Spinal cord (tissue), 10 donors: ENCODE data around the gene KAT6B. TPM values are rescaled to one million over a fixed set of nuclear protein-coding genes. Genes with fewer than 3 reads are reported as not detected.

ENCODE experiments used
- DNase-seq, 6 donors: peaks; one replicate each; pipeline versions ENCODE4 v3.0.0 to v3.0.0-alpha.2; 2013 to 2015; ENCODE audit warnings: low spot score in 6 of 6, low read depth in 4 of 6
- H3K27ac ChIP-seq: one replicate; pipeline ENCODE4 v1.5.1; 2013; ENCODE audit warnings: low read depth, low read length, control low read depth
- H3K27me3 ChIP-seq: one replicate; pipeline ENCODE4 v1.6.1; 2013; ENCODE audit warnings: low read length; ENCODE audit not compliant: control insufficient read depth, insufficient read depth
- H3K36me3 ChIP-seq: one replicate; pipeline ENCODE4 v1.6.1; 2013; ENCODE audit warnings: low read length; ENCODE audit not compliant: control insufficient read depth, insufficient read depth
- H3K4me1 ChIP-seq: one replicate; pipeline ENCODE4 v1.6.1; 2013; ENCODE audit warnings: low read length; ENCODE audit not compliant: control insufficient read depth, insufficient read depth
- H3K4me3 ChIP-seq: one replicate; pipeline ENCODE4 v1.5.1; 2013; ENCODE audit warnings: low read depth, low read length, control low read depth
- H3K9me3 ChIP-seq: one replicate; pipeline ENCODE4 v1.6.1; 2013; ENCODE audit warnings: low read length; ENCODE audit not compliant: control insufficient read depth, insufficient read depth
- WGBS: methylation state at CpG from one replicate; pipeline ENCODE4 v1.1.5; 2013; ENCODE audit warnings: missing lambda C conversion rate; ENCODE audit not compliant: insufficient coverage; 5-methylcytosine and 5-hydroxymethylcytosine counted together
- polyA plus RNA-seq, 2 donors: library from polyadenylated mRNA; unstranded; fragments of 120-200 nt; gene quantifications; one replicate each; pipeline ENCODE4 v1.2.1, GENCODE V29; 2013; ENCODE audit not compliant: insufficient read length in 2 of 2
- total RNA-seq, 2 donors: library from RNA; depleted of rRNA in 1 of 2; stranded (reverse); fragments of 120-200 nt in 1 of 2; fragments of >200 nt in 1 of 2; gene quantifications; one replicate each; pipeline versions ENCODE4 v1.2.3 to v1.2.4, GENCODE V29; 2013 to 2014
- donor health status: healthy.

Gene KAT6B
- total and polyA plus RNA-seq, 4 donors, result 30.6 to 93.6 (median 37.5) TPM

GRCh38 chr10:74994854-74995253 is 168.5 kb downstream of the KAT6B start:
- H3K27ac ChIP-seq, result no peak overlapping the region
- peaks cover 14% of the 10 kb centered on the region for H3K36me3 ChIP-seq
- H3K9me3 ChIP-seq, result no peaks in the 10 kb centered on the region
- WGBS, result no CpG with 5 or more reads among the region's 3 CpGs
- H3K4me1 ChIP-seq, result no peaks in the 10 kb centered on the region
- H3K4me3 ChIP-seq, result no peak overlapping the region
- H3K27me3 ChIP-seq, result no peaks in the 10 kb centered on the region
- no peak for DNase-seq

GRCh38 chr10:74995806-74996205 is 169.4 kb downstream of the KAT6B start:
- Histone ChIP-seq H3K27me3 (no peaks in the 10 kb centered on the region), H3K36me3 (peaks cover 14% of the 10 kb centered on the region), H3K4me1 (no peaks in the 10 kb centered on the region), H3K9me3 (no peaks in the 10 kb centered on the region), H3K4me3 (no peak overlapping the region), H3K27ac (no peak overlapping the region)
- no peak for DNase-seq
- 86% methylated on average over 3 of the region's 4 CpGs for WGBS

DNA sequence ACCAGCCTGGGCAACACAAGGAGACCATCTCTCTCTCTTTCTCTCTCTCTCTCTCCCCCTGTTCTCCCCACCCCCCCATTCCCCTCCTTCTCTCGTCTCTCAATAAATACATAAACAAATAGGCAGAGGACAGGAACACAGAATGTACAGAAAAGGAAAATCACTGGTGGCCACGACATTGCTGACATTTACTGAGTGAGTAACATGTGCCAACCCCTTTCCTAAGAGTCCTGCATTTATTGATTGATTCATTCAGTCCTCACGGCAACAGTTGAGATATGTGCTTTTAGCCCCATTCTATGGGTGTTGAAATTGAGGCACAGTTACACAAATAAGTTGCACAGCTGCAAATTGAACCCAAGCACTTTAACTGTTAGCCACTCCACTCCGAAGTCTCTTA is 170.8 kb downstream of the KAT6B start:
- no CpG with 5 or more reads among the region's 4 CpGs for WGBS
- no peaks in the 10 kb centered on the region for H3K9me3 ChIP-seq
- no peak overlapping the region for H3K4me3 ChIP-seq
- no peaks in the 10 kb centered on the region for H3K27me3 ChIP-seq
- H3K36me3 ChIP-seq, result peaks cover 14% of the 10 kb centered on the region
- H3K4me1 ChIP-seq, result no peaks in the 10 kb centered on the region
- H3K27ac ChIP-seq, result no peak overlapping the region
- DNase-seq, result no peak

DNA sequence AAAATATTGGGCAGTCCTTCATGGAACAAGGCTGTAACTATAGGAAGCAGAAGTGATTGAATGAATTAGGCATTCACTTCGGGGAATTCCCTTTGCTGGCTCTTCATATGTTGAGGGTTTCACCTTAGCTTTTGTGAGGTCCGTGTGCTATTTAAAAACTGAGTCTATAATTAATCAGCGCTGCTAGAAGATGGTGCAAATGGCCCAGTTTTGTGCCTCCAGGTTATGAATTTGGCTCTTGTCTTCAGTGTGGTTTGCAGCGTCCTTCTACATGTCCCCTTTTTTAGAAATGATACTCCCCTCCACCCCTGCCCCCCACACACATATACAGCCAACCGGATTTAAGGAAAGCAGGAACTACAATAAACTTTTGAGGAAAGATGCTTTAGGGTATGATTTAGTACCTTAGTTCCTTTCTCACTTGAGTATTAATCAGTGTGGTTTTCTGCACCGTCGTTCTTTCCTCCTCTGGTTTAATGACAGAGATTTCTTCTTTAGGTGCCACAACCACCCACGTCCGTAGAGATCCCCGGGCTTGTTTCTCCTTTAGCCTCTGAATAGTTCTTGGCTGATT is 174.4 kb downstream of the KAT6B start:
- DNase-seq, result no peak
- H3K4me3 ChIP-seq, result no peak overlapping the region
- no peaks in the 10 kb centered on the region for H3K9me3 ChIP-seq
- 92% methylated on average over 5 of the region's 10 CpGs for WGBS
- no peaks in the 10 kb centered on the region for H3K27me3 ChIP-seq
- H3K4me1 ChIP-seq, result no peaks in the 10 kb centered on the region
- H3K36me3 ChIP-seq, result peaks cover 10% of the 10 kb centered on the region
- H3K27ac ChIP-seq, result no peak overlapping the region

- Histone ChIP-seq H3K36me3 (peaks cover 5% of the 10 kb centered on the region), H3K4me1 (no peaks in the 10 kb centered on the region), H3K4me3 (no peak overlapping the region), H3K27me3 (no peaks in the 10 kb centered on the region), H3K9me3 (no peaks in the 10 kb centered on the region), H3K27ac (no peak overlapping the region)
- no peak for DNase-seq
- 82% methylated on average over 5 of the region's 5 CpGs for WGBS
Measured at GRCh38 chr10:75001715-75002350, 175.4 kb downstream of the KAT6B start.

DNA sequence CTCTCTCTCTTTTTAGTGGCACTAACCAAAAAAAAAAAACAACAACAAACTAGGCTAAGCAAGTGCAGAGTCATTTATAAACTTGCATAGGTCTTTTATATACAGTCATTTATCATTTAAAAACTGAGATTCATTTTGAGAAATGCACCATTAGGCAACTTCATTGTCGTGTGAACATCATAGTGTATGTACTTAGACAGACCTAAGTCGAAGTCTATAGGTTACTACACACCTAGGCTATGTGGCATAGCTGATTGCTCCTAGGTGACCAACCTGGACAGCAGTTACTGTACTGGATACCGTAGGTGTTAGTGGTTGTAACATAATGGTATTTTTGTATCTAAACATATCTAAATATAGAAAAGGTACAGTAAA is 175.9 kb downstream of the KAT6B start:
- no CpG with 5 or more reads among the region's 3 CpGs for WGBS

GRCh38 chr10:75002967-75003594 is 176.7 kb downstream of the KAT6B start:
- Histone ChIP-seq H3K36me3 (peaks cover 2% of the 10 kb centered on the region), H3K27ac (no peak overlapping the region), H3K9me3 (no peaks in the 10 kb centered on the region), H3K27me3 (no peaks in the 10 kb centered on the region), H3K4me3 (no peak overlapping the region), H3K4me1 (no peaks in the 10 kb centered on the region)
- DNase-seq, result no peak
- WGBS, result no CpG with 5 or more reads among the region's 3 CpGs

More for the DNA sequence above, 175.9 kb downstream of the KAT6B start:
- Histone ChIP-seq H3K9me3 (no peaks in the 10 kb centered on the region), H3K4me1 (no peaks in the 10 kb centered on the region), H3K4me3 (no peak overlapping the region), H3K27ac (no peak overlapping the region), H3K27me3 (no peaks in the 10 kb centered on the region), H3K36me3 (peaks cover 2% of the 10 kb centered on the region)
- no peak for DNase-seq

DNA sequence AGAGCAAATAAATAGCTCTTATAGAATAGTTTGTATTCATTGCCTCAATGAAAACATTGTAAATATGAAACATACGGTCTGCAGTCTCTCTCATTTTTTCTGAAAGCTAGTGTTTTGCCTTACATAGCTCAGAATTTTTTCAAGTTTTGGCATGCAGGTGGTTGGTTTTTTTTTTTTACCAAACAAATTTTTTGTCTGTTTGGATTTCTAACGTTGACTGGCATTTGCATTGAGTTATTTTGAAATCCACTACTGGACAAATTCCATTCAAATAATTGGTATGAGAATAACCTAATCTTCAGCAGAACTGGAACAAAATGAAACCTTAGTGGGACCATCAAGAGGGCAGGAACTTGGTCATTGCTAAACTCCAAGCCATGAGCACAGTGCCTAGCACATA is 177.5 kb downstream of the KAT6B start:
- peaks cover 2% of the 10 kb centered on the region for H3K36me3 ChIP-seq
- H3K4me1 ChIP-seq, result no peaks in the 10 kb centered on the region
- no peak for DNase-seq
- no peaks in the 10 kb centered on the region for H3K9me3 ChIP-seq
- no peak overlapping the region for H3K4me3 ChIP-seq
- H3K27ac ChIP-seq, result no peak overlapping the region
- no peaks in the 10 kb centered on the region for H3K27me3 ChIP-seq
- WGBS, result no CpG with 5 or more reads among the region's 2 CpGs

DNA sequence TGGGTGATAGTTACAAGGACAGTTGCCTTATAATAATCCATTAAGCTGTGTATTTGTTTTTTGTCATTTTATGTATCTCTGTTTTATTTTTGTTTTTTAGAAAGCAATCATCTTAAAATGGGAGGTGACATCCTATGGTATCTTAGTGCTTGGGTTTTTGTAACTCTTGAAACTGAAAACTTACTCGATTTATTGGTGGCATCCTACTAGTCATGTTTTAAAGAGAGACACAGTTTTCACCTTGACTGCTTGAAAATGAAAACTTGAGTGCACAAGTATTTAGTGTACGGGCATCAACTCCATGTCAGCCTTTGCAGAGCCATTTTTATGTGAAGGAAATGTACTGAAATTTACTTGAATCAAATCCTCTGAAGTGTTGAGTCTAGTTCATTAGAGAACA is 181.2 kb downstream of the KAT6B start:
- Histone ChIP-seq H3K27me3 (no peaks in the 10 kb centered on the region), H3K4me1 (no peaks in the 10 kb centered on the region), H3K9me3 (no peaks in the 10 kb centered on the region), H3K36me3 (peaks cover 9% of the 10 kb centered on the region), H3K4me3 (no peak overlapping the region), H3K27ac (no peak overlapping the region)
- no peak for DNase-seq
- WGBS, result 100% methylated on average over 1 of the region's 2 CpGs

- DNase-seq, result no peak
- Histone ChIP-seq H3K27ac (no peak overlapping the region), H3K36me3 (peaks cover 10% of the 10 kb centered on the region), H3K4me3 (no peak overlapping the region), H3K27me3 (no peaks in the 10 kb centered on the region), H3K4me1 (no peaks in the 10 kb centered on the region), H3K9me3 (no peaks in the 10 kb centered on the region)
- no CpG with 5 or more reads among the region's 1 CpG for WGBS
Measured at GRCh38 chr10:75008952-75009351, 182.6 kb downstream of the KAT6B start.
